GM15510 (cell line): ENCODE results near the gene INPP5J.

Source experiments
- POLR2A ChIP-seq: IDR thresholded peaks from 3 replicates; pipeline ENCODE4 v1.6.1; 2011; ENCODE audit warnings: borderline replicate concordance; ENCODE audit not compliant: insufficient read length; ENCODE audit errors: extremely low read depth

The INPP5J gene

GRCh38 chr22:31096657-31097279 is 26.0 kb upstream of the INPP5J start:
- no peak for TF ChIP-seq POLR2A

GRCh38 chr22:31097941-31098631 is 24.7 kb upstream of the INPP5J start:
- no peak for TF ChIP-seq POLR2A

GRCh38 chr22:31098632-31099110 is 24.1 kb upstream of the INPP5J start:
- TF ChIP-seq POLR2A: no peak

- TF ChIP-seq POLR2A: no peak
These were observed 23.4 kb upstream of the INPP5J start for GRCh38 chr22:31099386-31099785.

- no peak for TF ChIP-seq POLR2A
These were observed 22.7 kb upstream of the INPP5J start for GRCh38 chr22:31099841-31100761.

GRCh38 chr22:31100762-31101525 is 21.8 kb upstream of the INPP5J start:
- no peak for TF ChIP-seq POLR2A

- TF ChIP-seq POLR2A: no peak
These were observed 20.2 kb upstream of the INPP5J start for GRCh38 chr22:31102441-31103081.

GRCh38 chr22:31103111-31103510 is 19.7 kb upstream of the INPP5J start:
- TF ChIP-seq POLR2A: no peak

- TF ChIP-seq POLR2A: no peak
These were observed 18.7 kb upstream of the INPP5J start for GRCh38 chr22:31103899-31104694.

- no peak for TF ChIP-seq POLR2A
These were observed 17.9 kb upstream of the INPP5J start for GRCh38 chr22:31104869-31105268.

- no peak for TF ChIP-seq POLR2A
These were observed 17.4 kb upstream of the INPP5J start for GRCh38 chr22:31105282-31105929.

- no peak for TF ChIP-seq POLR2A
These were observed 16.7 kb upstream of the INPP5J start for GRCh38 chr22:31106001-31106571.
